ENCODE results near the gene OR2T1.
"Not testable (repeated sequence)": the region's sequence is repeated elsewhere in the genome, so short reads cannot be mapped to it uniquely, and the experiment has no call there.

The OR2T1 gene

GRCh38 chr1:248402748-248403147 is at the start of gene OR2T1:
Gene OR2T1 (plus strand): TSS chr1:248403048. CDS start chr1:248406148, 3,100 bp downstream.
- DNase-seq (ENCODE audit: low spot score) = no peak

GRCh38 chr1:248359415-248359814 is 43.4 kb upstream of the OR2T1 start:
- DNase-seq (ENCODE audit: low spot score) = no peak

- DNase-seq (ENCODE audit: low spot score) = no peak
These were observed 41.6 kb upstream of the OR2T1 start, which contains the start of gene OR2T4 for GRCh38 chr1:248361121-248361715. Gene OR2T4 (plus strand): TSS chr1:248361665. CDS start chr1:248361665, 0 bp downstream.

- DNase-seq (ENCODE audit: low spot score) = no peak
These were observed 36.2 kb upstream of the OR2T1 start for GRCh38 chr1:248366609-248367008.

GRCh38 chr1:248372394-248372793 is 30.5 kb upstream of the OR2T1 start:
- no peak for DNase-seq (ENCODE audit: low spot score)

- DNase-seq (ENCODE audit: low spot score) = no peak
These were observed 29.1 kb upstream of the OR2T1 start for GRCh38 chr1:248373761-248374160.

- no peak for DNase-seq (ENCODE audit: low spot score)
These were observed 27.4 kb upstream of the OR2T1 start, which contains the start of gene OR2T6 for GRCh38 chr1:248375446-248375845. Gene OR2T6 (plus strand): TSS chr1:248375746. CDS start chr1:248387609, 11,863 bp downstream.

- no peak for DNase-seq (ENCODE audit: low spot score)
These were observed 25.9 kb upstream of the OR2T1 start for GRCh38 chr1:248376916-248377315.

- no peak for DNase-seq (ENCODE audit: low spot score)
These were observed 22.0 kb upstream of the OR2T1 start for GRCh38 chr1:248380854-248381253.

- no peak for DNase-seq (ENCODE audit: low spot score)
These were observed 14.4 kb upstream of the OR2T1 start for GRCh38 chr1:248388426-248388825.

GRCh38 chr1:248393050-248393449 is 9.8 kb upstream of the OR2T1 start:
- no peak for DNase-seq (ENCODE audit: low spot score)

GRCh38 chr1:248404024-248404423 is 1.2 kb downstream of the OR2T1 start:
- DNase-seq (ENCODE audit: low spot score) = no peak

GRCh38 chr1:248406721-248407692 is 4.2 kb downstream of the OR2T1 start:
- no peak for DNase-seq (ENCODE audit: low spot score)

- DNase-seq (ENCODE audit: low spot score) = no peak
These were observed 13.4 kb downstream of the OR2T1 start for GRCh38 chr1:248416226-248416625.

- no peak for DNase-seq (ENCODE audit: low spot score)
These were observed 15.0 kb downstream of the OR2T1 start for GRCh38 chr1:248417854-248418253.

GRCh38 chr1:248421384-248421783 is 18.5 kb downstream of the OR2T1 start:
- DNase-seq (ENCODE audit: low spot score) = no peak

- not testable (repeated sequence) for DNase-seq (ENCODE audit: low spot score)
These were observed 24.8 kb downstream of the OR2T1 start for GRCh38 chr1:248427526-248428191.

GRCh38 chr1:248428192-248428533 is 25.3 kb downstream of the OR2T1 start:
- not testable (repeated sequence) for DNase-seq (ENCODE audit: low spot score)

GRCh38 chr1:248431683-248432082 is 28.8 kb downstream of the OR2T1 start:
- not testable (repeated sequence) for DNase-seq (ENCODE audit: low spot score)

- DNase-seq (ENCODE audit: low spot score) = not testable (repeated sequence)
These were observed 29.4 kb downstream of the OR2T1 start for GRCh38 chr1:248432201-248432600.

GRCh38 chr1:248433811-248434415 is 31.1 kb downstream of the OR2T1 start:
- DNase-seq (ENCODE audit: low spot score) = not testable (repeated sequence)

- DNase-seq (ENCODE audit: low spot score) = not testable (repeated sequence)
These were observed 32.1 kb downstream of the OR2T1 start for GRCh38 chr1:248434913-248435312.

Data from activated CD4-positive, alpha-beta T cell treated with anti-CD3 and anti-CD28 coated beads, Interleukin-2, Interleukin-4, amounts not matched to agents 100 ng/mL and 50 ng/mL, durations not matched to agents 16 hours and 8 hours (primary cell).